A549 (cell line): ENCODE measurements around the gene HTR3A. TPM values are rescaled to one million over a fixed set of nuclear protein-coding genes. Genes with fewer than 3 reads are reported as not detected.

Experiments used
- ATAC-seq, 2 experiments: fragments of 200-7000 bp in 1 of 2; fragments of >200 bp in 1 of 2; cut with Nextera tagmentation in 1 of 2; cut with Tn5 transposase in 1 of 2; 3 replicates each; pipeline versions ENCODE4 v1.8.0 to v1.9.1; 2018 to 2020; ENCODE audit warnings: mild to moderate bottlenecking in 1 of 2, moderate library complexity in 1 of 2
- CTCF ChIA-PET: fragments of 300-600 bp; sonication (Branson Sonifier 250); formaldehyde crosslinking; extraction: SDS; loops from one replicate; lab custom pipeline; 2021; ENCODE audit warnings: antibody characterized with exemption, inconsistent platforms; lab: Yijun Ruan, JAX
- POLR2A ChIA-PET: fragments of 350-600 bp; formaldehyde crosslinking; extraction: SDS; loops from one replicate; lab custom pipeline; 2021; ENCODE audit warnings: antibody characterized with exemption, inconsistent platforms; lab: Yijun Ruan, JAX
- DNase-seq, 2 experiments: peaks; one replicate each; pipeline versions ENCODE4 v3.0.0 to v3.0.0-alpha.2; 2011 to 2016; ENCODE audit warnings: low read depth in 1 of 2, low spot score in 1 of 2
- FAIRE-seq: peaks from 2 replicates; lab custom pipeline; 2011; peaks lifted over from hg19 to GRCh38; lab: Jason Lieb, UNC
- H3K27ac ChIP-seq, 2 experiments: fragments of >200 bp; sonication (Bioruptor Twin); formaldehyde crosslinking; 3 replicates each; pipeline ENCODE4 v1.5.1; 2016 to 2017
- H3K4me1 ChIP-seq: fragments of >200 bp; sonication (Bioruptor Twin); formaldehyde crosslinking; 3 replicates; pipeline ENCODE4 v1.6.1; 2016
- H3K4me2 ChIP-seq: fragments of >200 bp; sonication (Bioruptor Twin); formaldehyde crosslinking; 3 replicates; pipeline ENCODE4 v1.6.1; 2016
- H3K4me3 ChIP-seq: fragments of >200 bp; sonication (Bioruptor Twin); formaldehyde crosslinking; 3 replicates; pipeline ENCODE4 v1.5.1; 2016
- H3K9me3 ChIP-seq: fragments of >200 bp; sonication (Bioruptor Twin); formaldehyde crosslinking; 3 replicates; pipeline ENCODE4 v1.6.1; 2016
- BCL3 ChIP-seq: fragments of >200 bp; sonication (Bioruptor Twin); formaldehyde crosslinking; IDR thresholded peaks from 3 replicates; pipeline ENCODE4 v1.6.1; 2016
- CBX8 ChIP-seq: fragments of 200-600 bp; sonication (generic); IDR thresholded peaks from 2 replicates; pipeline ENCODE4 v1.6.1; 2016
- CHD2 ChIP-seq: fragments of 150-350 bp; IDR thresholded peaks from 2 replicates; pipeline ENCODE4 v1.6.1; 2014; ENCODE audit warnings: low read length; ENCODE audit not compliant: partially characterized antibody
- E2F6 ChIP-seq: IDR thresholded peaks from 2 replicates; pipeline ENCODE4 v1.6.1; 2012; ENCODE audit warnings: low read depth, borderline replicate concordance
- EHF ChIP-seq: fragments of 250-450 bp; sonication (Bioruptor Pico); IDR thresholded peaks from 2 replicates; pipeline ENCODE4 v1.5.0; 2020; ENCODE audit warnings: mild to moderate bottlenecking
- EHMT2 ChIP-seq: fragments of 200-600 bp; sonication (generic); IDR thresholded peaks from 2 replicates; pipeline ENCODE4 v1.6.1; 2016; ENCODE audit warnings: antibody characterized with exemption, low read depth, mild to moderate bottlenecking, moderate library complexity
- EP300 ChIP-seq, 2 experiments: fragments of >200 bp; sonication (Bioruptor Twin); formaldehyde crosslinking; IDR thresholded peaks; 2 replicates in 1 of 2; 3 replicates in 1 of 2; pipeline ENCODE4 v1.6.1; 2016 to 2017
- FOXS1 ChIP-seq: fragments of 250-450 bp; sonication (Bioruptor Pico); IDR thresholded peaks from 2 replicates; pipeline ENCODE4 v1.5.0; 2020; ENCODE audit warnings: mild to moderate bottlenecking, moderate library complexity
- HDAC2 ChIP-seq: fragments of 200-600 bp; sonication (generic); IDR thresholded peaks from 2 replicates; pipeline ENCODE4 v1.6.1; 2016
- HEYL ChIP-seq: fragments of 250-450 bp; sonication (Bioruptor Pico); IDR thresholded peaks from 2 replicates; pipeline ENCODE4 v1.8.0; 2021; ENCODE audit warnings: mild to moderate bottlenecking, moderate library complexity
- HMGXB4 ChIP-seq: fragments of 250-450 bp; sonication (Bioruptor Pico); IDR thresholded peaks from 2 replicates; pipeline ENCODE4 v1.5.0; 2021; ENCODE audit warnings: mild to moderate bottlenecking, moderate library complexity, borderline replicate concordance
- HOXA7 ChIP-seq: fragments of 250-450 bp; sonication (Bioruptor Pico); IDR thresholded peaks from 2 replicates; pipeline ENCODE4 v1.5.0; 2020; ENCODE audit warnings: mild to moderate bottlenecking, moderate library complexity
- KDM1A ChIP-seq: fragments of 200-600 bp; sonication (generic); IDR thresholded peaks from 2 replicates; pipeline ENCODE4 v1.6.1; 2016; ENCODE audit warnings: low read depth, mild to moderate bottlenecking
- MAX ChIP-seq: IDR thresholded peaks from 2 replicates; pipeline ENCODE4 v1.6.1; 2012
- MYC ChIP-seq: IDR thresholded peaks from 2 replicates; pipeline ENCODE4 v1.6.1; 2012; ENCODE audit warnings: mild to moderate bottlenecking, inconsistent platforms, low read length, improper control_type of control experiment, borderline replicate concordance
- RARB ChIP-seq: fragments of 250-450 bp; sonication (Bioruptor Pico); IDR thresholded peaks from 2 replicates; pipeline ENCODE4 v1.8.0; 2021; ENCODE audit warnings: mild to moderate bottlenecking, moderate library complexity
- RFX5 ChIP-seq: fragments of 450-650 bp; IDR thresholded peaks from 2 replicates; pipeline ENCODE4 v1.7.1; 2014; ENCODE audit warnings: antibody characterized with exemption, mild to moderate bottlenecking, moderate library complexity
- SMC3 ChIP-seq: fragments of >200 bp; sonication (Bioruptor Twin); formaldehyde crosslinking; IDR thresholded peaks from 3 replicates; pipeline ENCODE4 v1.6.1; 2018; ENCODE audit warnings: inconsistent platforms
- TFCP2L1 ChIP-seq: fragments of 250-450 bp; sonication (Bioruptor Pico); IDR thresholded peaks from 2 replicates; pipeline ENCODE4 v1.5.0; 2021; ENCODE audit warnings: mild to moderate bottlenecking
- ZFP36 ChIP-seq: fragments of 450-650 bp; IDR thresholded peaks from 2 replicates; pipeline ENCODE4 v1.6.1; 2014; ENCODE audit warnings: borderline replicate concordance; ENCODE audit not compliant: partially characterized antibody
- WGBS: methylation state at CpG from one replicate; pipeline ENCODE4 v1.1.6; 2017; ENCODE audit errors: missing lambda C conversion rate; 5-methylcytosine and 5-hydroxymethylcytosine counted together
- polyA plus RNA-seq, 4 experiments: library from polyadenylated mRNA; depleted of rRNA in 3 of 4; stranded (reverse); fragments of >200 nt; fragmentation: RNase III in 1 of 4; extraction: RNeasy Plus Mini Kit Qiagen cat#74134 plus additional on column Dnase treatment in 1 of 4; gene quantifications; 2 replicates in 3 of 4; 3 replicates in 1 of 4; pipeline ENCODE4 v1.2.3, GENCODE V29; 2011 to 2017

HTR3A gene
- polyA plus RNA-seq, 2 of the 4 experiments (the other 2 are of a cell fraction) = not detected

- FAIRE-seq (no peak), ATAC-seq (peak in 1 of 2 experiments; percentile 9; a peak in 1 of 6 replicates), DNase-seq (no peak)
- peak overlapping the region in 1 of 2 experiments; percentile 66; a peak in 1 of 6 replicates for H3K27ac ChIP-seq
- H3K4me1 ChIP-seq = peaks cover 6% of the 10 kb centered on the region; the same call in 2 of the 3 replicates
- CTCF ChIA-PET = interaction anchor here (1.1 to 8.4 kb wide), 8 partner anchors 9 to 224 kb away, joined by 3 to 142 read pairs (median 4); no protein-coding TSS in a partner anchor
- H3K4me3 ChIP-seq = no peak overlapping the region; the same call in 2 of the 3 replicates
- WGBS = 78% methylated on average over 3 of the region's 3 CpGs
- POLR2A ChIA-PET = no interaction called here
- TF ChIP-seq CBX8 (no peak), RFX5 (no peak), EHMT2 (no peak), CHD2 (no peak), BCL3 (no peak), HEYL (CRISPR knock-in tag) (no peak), E2F6 (no peak), ZFP36 (no peak), EHF (CRISPR knock-in tag) (no peak), KDM1A (no peak), EP300 (IDR thresholded peaks at IDR 0.05) (no peak), TFCP2L1 (no peak), SMC3 (no peak), MYC (no peak), HDAC2 (no peak), MAX (no peak), RARB (CRISPR knock-in tag) (no peak)
- no peaks in the 10 kb centered on the region for H3K9me3 ChIP-seq
- peak overlapping the region; percentile 97 for H3K4me2 ChIP-seq
These were observed 62.0 kb downstream of the HTR3A start for GRCh38 chr11:114036958-114037357.

GRCh38 chr11:114039551-114039950 is 64.6 kb downstream of the HTR3A start:
- WGBS = 33% methylated on average over 3 of the region's 3 CpGs
- no peak for FAIRE-seq
- H3K9me3 ChIP-seq = no peaks in the 10 kb centered on the region
- no peak for TF ChIP-seq HMGXB4
- TF ChIP-seq FOXS1 (CRISPR knock-in tag) = no peak
- TF ChIP-seq HOXA7 (CRISPR knock-in tag) = no peak
- H3K4me3 ChIP-seq = no peak overlapping the region
- H3K27ac ChIP-seq = no peak overlapping the region
- ChIA-PET POLR2A (no interaction called here), CTCF (interaction anchor here (8.4 kb wide), 1 partner anchor 221 kb away, joined by 142 read pairs; no protein-coding TSS in a partner anchor)
- no peak for DNase-seq
- peaks cover 6% of the 10 kb centered on the region; the same call in 2 of the 3 replicates for H3K4me1 ChIP-seq
- ATAC-seq = no peak
- no peak overlapping the region for H3K4me2 ChIP-seq

Other genes with a start within 250 kb of the HTR3A start
- 12.9 and 13.4 TPM in 2 replicates for gene ZW10, start 201.4 kb upstream of the HTR3A start, polyA plus RNA-seq (2011; rRNA removed)
- gene ZW10, start 201.4 kb upstream of the HTR3A start, polyA plus RNA-seq (2017; fragmentation: RNase III; extraction: RNeasy Plus Mini Kit Qiagen cat#74134 plus additional on column Dnase treatment) = 13.9 to 14.1 TPM (median 13.9 TPM) in 3 replicates
- gene CLDN25, start 195.3 kb upstream of the HTR3A start, polyA plus RNA-seq (2011; rRNA removed) = not detected in 2 replicates
- gene CLDN25, start 195.3 kb upstream of the HTR3A start, polyA plus RNA-seq (2017; fragmentation: RNase III; extraction: RNeasy Plus Mini Kit Qiagen cat#74134 plus additional on column Dnase treatment) = not detected in 3 replicates
- 31.3 and 41.7 TPM in 2 replicates for gene USP28, start 99.5 kb upstream of the HTR3A start, polyA plus RNA-seq (2011; rRNA removed)
- 14.8 to 17.4 TPM (median 15.4 TPM) in 3 replicates for gene USP28, start 99.5 kb upstream of the HTR3A start, polyA plus RNA-seq (2017; fragmentation: RNase III; extraction: RNeasy Plus Mini Kit Qiagen cat#74134 plus additional on column Dnase treatment)
- gene HTR3B, start 70.3 kb upstream of the HTR3A start, polyA plus RNA-seq (2011; rRNA removed) = not detected in 2 replicates
- gene HTR3B, start 70.3 kb upstream of the HTR3A start, polyA plus RNA-seq (2017; fragmentation: RNase III; extraction: RNeasy Plus Mini Kit Qiagen cat#74134 plus additional on column Dnase treatment) = not detected in 3 replicates
- not detected in 2 replicates for gene ZBTB16, start 84.6 kb downstream of the HTR3A start, polyA plus RNA-seq (2011; rRNA removed)
- not detected in 3 replicates for gene ZBTB16, start 84.6 kb downstream of the HTR3A start, polyA plus RNA-seq (2017; fragmentation: RNase III; extraction: RNeasy Plus Mini Kit Qiagen cat#74134 plus additional on column Dnase treatment)